Keratinocyte (primary cell): ENCODE results near the gene PEX7. TPM values are rescaled to one million over a fixed set of nuclear protein-coding genes. Genes with fewer than 3 reads are reported as not detected.

Experiments used
- DNase-seq: peaks from one replicate; pipeline ENCODE4 v3.0.0-alpha.2; 2011; ENCODE audit warnings: low read depth, missing footprints, low spot score
- FAIRE-seq: peaks from 2 replicates; lab custom pipeline; 2011; peaks lifted over from hg19 to GRCh38; lab: Jason Lieb, UNC
- H2AFZ ChIP-seq: 2 replicates; pipeline ENCODE4 v1.6.0; 2012; ENCODE audit warnings: low read length, control low read depth, inconsistent platforms; ENCODE audit not compliant: control insufficient read depth
- H3K27ac ChIP-seq: 2 replicates; pipeline ENCODE4 v1.5.1; 2011; ENCODE audit warnings: low read length; ENCODE audit not compliant: control insufficient read depth, insufficient read depth
- H3K27me3 ChIP-seq: 3 replicates; pipeline ENCODE4 v1.6.0; 2011; ENCODE audit warnings: low read length; ENCODE audit not compliant: control insufficient read depth, insufficient read depth; ENCODE audit errors: extremely low read depth
- H3K36me3 ChIP-seq, 2 experiments: 2 replicates in 1 of 2; 3 replicates in 1 of 2; pipeline ENCODE4 v1.5.1; 2011; ENCODE audit warnings: low read length in 2 of 2, mild to moderate bottlenecking in 1 of 2; ENCODE audit not compliant: control insufficient read depth in 2 of 2, insufficient read depth in 2 of 2; ENCODE audit errors: extremely low read depth in 1 of 2
- H3K4me1 ChIP-seq: 3 replicates; pipeline ENCODE4 v1.5.1; 2011; ENCODE audit warnings: low read length; ENCODE audit not compliant: control insufficient read depth, insufficient read depth; ENCODE audit errors: extremely low read depth
- H3K4me2 ChIP-seq: 3 replicates; pipeline ENCODE4 v1.6.0; 2011; ENCODE audit warnings: low read depth, low read length; ENCODE audit not compliant: control insufficient read depth, insufficient read depth; ENCODE audit errors: extremely low read depth
- H3K4me3 ChIP-seq, 3 experiments: fragments of 200-600 bp in 1 of 3; sonication (generic) in 1 of 3; 2 replicates in 2 of 3; 3 replicates in 1 of 3; pipeline ENCODE4 v1.5.1; 2011 to 2016; ENCODE audit warnings: low read length in 3 of 3, mild to moderate bottlenecking in 3 of 3, control low read depth in 2 of 3, inconsistent platforms in 1 of 3, low read depth in 1 of 3, mixed read lengths in 1 of 3, mixed run types in 1 of 3, moderate library complexity in 1 of 3; ENCODE audit not compliant: control insufficient read depth in 2 of 3, insufficient read depth in 2 of 3; ENCODE audit errors: extremely low read depth in 1 of 3
- H3K79me2 ChIP-seq: 2 replicates; pipeline ENCODE4 v1.6.0; 2012; ENCODE audit warnings: low read length; ENCODE audit not compliant: control insufficient read depth, insufficient read depth
- H3K9ac ChIP-seq: 3 replicates; pipeline ENCODE4 v1.6.0; 2011; ENCODE audit warnings: low read length; ENCODE audit not compliant: control insufficient read depth, insufficient read depth; ENCODE audit errors: extremely low read depth
- H3K9me1 ChIP-seq: 3 replicates; pipeline ENCODE4 v1.6.0; 2011; ENCODE audit warnings: low read length; ENCODE audit not compliant: control insufficient read depth, insufficient read depth; ENCODE audit errors: extremely low read depth
- H3K9me3 ChIP-seq: 2 replicates; pipeline ENCODE4 v1.5.1; 2012; ENCODE audit warnings: low read depth, low read length; ENCODE audit not compliant: control insufficient read depth
- H4K20me1 ChIP-seq: 3 replicates; pipeline ENCODE4 v1.6.0; 2011; ENCODE audit warnings: low read length; ENCODE audit not compliant: control insufficient read depth, insufficient read depth; ENCODE audit errors: extremely low read depth
- CTCF ChIP-seq, 3 experiments: IDR thresholded peaks in 1 of 3; conservative IDR thresholded peaks in 1 of 3; optimal IDR thresholded peaks in 1 of 3; 2 replicates in 2 of 3; 3 replicates in 1 of 3; pipeline versions ENCODE3 to v1.5.1; 2011; ENCODE audit warnings: low read length in 3 of 3, mild to moderate bottlenecking in 3 of 3, moderate library complexity in 2 of 3, control low read depth in 1 of 3, inconsistent platforms in 1 of 3; ENCODE audit not compliant: insufficient read depth in 2 of 3; ENCODE audit errors: extremely low read depth in 1 of 3
- EZH2 ChIP-seq: IDR thresholded peaks from one replicate; pipeline ENCODE4 v1.6.1; 2012; ENCODE audit warnings: inconsistent platforms, mild to moderate bottlenecking, low read length, moderate library complexity
- dilution Hi-C: fragments of 300-500 bp; cut with MboI; formaldehyde crosslinking; loops from one replicate; pipeline ENCODE4 v1.7.0; 2020; ENCODE audit warnings: low sequenced_read_pairs; ENCODE audit not compliant: extremely low pct_ligation_motif_present
- polyA plus RNA-seq, 5 experiments: library from polyadenylated mRNA; depleted of rRNA in 3 of 5; stranded (reverse) in 3 of 5; stranded (forward) in 1 of 5; unstranded in 1 of 5; fragments of >200 nt; gene quantifications; 1 replicate in 1 of 5; 2 replicates in 3 of 5; 3 replicates in 1 of 5; pipeline versions ENCODE4 v1.2.1 to v1.2.3, GENCODE V29; 2011 to 2012; ENCODE audit warnings: missing spikeins in 2 of 5, low read depth in 1 of 5, low replicate concordance in 1 of 5

The PEX7 gene
- polyA plus RNA-seq, 1 donor (not counting 4 experiments of a cell fraction or from before 2014, with no cell fraction given) = 15.6 TPM

- Histone ChIP-seq H3K9ac (no peak overlapping the region), H3K9me3 (no peaks in the 10 kb centered on the region), H2AFZ (no peak overlapping the region), H3K36me3 (no peaks in the 10 kb centered on the region), H3K4me3 (no peak overlapping the region), H3K4me2 (no peak overlapping the region), H4K20me1 (no peaks in the 10 kb centered on the region), H3K9me1 (no peaks in the 10 kb centered on the region), H3K79me2 (no peaks in the 10 kb centered on the region), H3K4me1 (peaks cover 24% of the 10 kb centered on the region), H3K27me3 (no peaks in the 10 kb centered on the region), H3K27ac (no peak overlapping the region)
- no peak for TF ChIP-seq CTCF (optimal IDR thresholded peaks at IDR 0.05 in 1 of 3, IDR thresholded peaks at IDR 0.05 in 1 of 3, conservative IDR thresholded peaks at IDR 0.05 in 1 of 3; ENCODE audit: extremely low read depth in 1 of 3, insufficient read depth in 2 of 3, low read length in 3 of 3)
- no peak for TF ChIP-seq EZH2
- DNase-seq (no peak), FAIRE-seq (no peak)
- dilution Hi-C loops = no loop called here
Measured at GRCh38 chr6:136777651-136778050, 44.7 kb upstream of the PEX7 start.

GRCh38 chr6:136779682-136780081 is 42.7 kb upstream of the PEX7 start:
- no peak overlapping the region for H2AFZ ChIP-seq
- peaks cover 5% of the 10 kb centered on the region for H3K79me2 ChIP-seq
- H3K4me1 ChIP-seq = peaks cover 33% of the 10 kb centered on the region
- DNase-seq (no peak), FAIRE-seq (no peak)
- H3K4me2 ChIP-seq = no peak overlapping the region
- no peaks in the 10 kb centered on the region for H3K27me3 ChIP-seq
- H3K36me3 ChIP-seq = no peaks in the 10 kb centered on the region
- H4K20me1 ChIP-seq = no peaks in the 10 kb centered on the region
- dilution Hi-C loops = no loop called here
- H3K9ac ChIP-seq = no peak overlapping the region
- H3K4me3 ChIP-seq = no peak overlapping the region
- no peak overlapping the region for H3K27ac ChIP-seq
- no peaks in the 10 kb centered on the region for H3K9me3 ChIP-seq
- TF ChIP-seq CTCF (optimal IDR thresholded peaks at IDR 0.05 in 1 of 3, IDR thresholded peaks at IDR 0.05 in 1 of 3, conservative IDR thresholded peaks at IDR 0.05 in 1 of 3; ENCODE audit: extremely low read depth in 1 of 3, insufficient read depth in 2 of 3, low read length in 3 of 3) (no peak), EZH2 (no peak)
- no peaks in the 10 kb centered on the region for H3K9me1 ChIP-seq
